ENCODE results near the gene CA12.
"Not testable (repeated sequence)": the region's sequence is repeated elsewhere in the genome, so short reads cannot be mapped to it uniquely, and the experiment has no call there.

Gene CA12

GRCh38 chr15:63335543-63336240 lies 46.0 kb downstream of the CA12 start:
- no peak for DNase-seq (ENCODE audit: low read depth in 3 of 3)

DNA sequence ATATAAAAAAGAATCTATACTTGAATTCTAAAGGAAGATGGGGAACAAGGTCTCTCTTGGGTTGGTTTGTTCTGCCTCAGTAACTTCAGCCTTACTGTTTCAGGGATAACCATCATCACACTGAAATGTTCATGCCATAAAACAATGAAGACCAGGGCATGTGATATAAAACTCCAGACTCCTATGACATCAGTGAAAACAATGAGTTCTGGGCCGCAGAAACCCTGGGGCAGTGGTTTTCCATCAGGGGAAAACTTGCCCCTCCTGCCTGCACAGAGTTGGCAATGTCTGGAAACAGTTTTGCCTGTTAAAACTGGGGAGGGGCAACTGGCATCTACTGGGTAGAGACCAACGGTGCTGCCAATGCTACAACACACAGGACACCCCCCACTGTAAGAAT lies 46.8 kb downstream of the CA12 start:
- no peak for DNase-seq (ENCODE audit: low read depth in 3 of 3)

- DNase-seq (ENCODE audit: low read depth in 3 of 3) = no peak
These were observed 49.1 kb downstream of the CA12 start for GRCh38 chr15:63332367-63333124.

GRCh38 chr15:63331456-63331855 lies 50.2 kb downstream of the CA12 start:
- DNase-seq (ENCODE audit: low read depth in 3 of 3) = no peak

DNA sequence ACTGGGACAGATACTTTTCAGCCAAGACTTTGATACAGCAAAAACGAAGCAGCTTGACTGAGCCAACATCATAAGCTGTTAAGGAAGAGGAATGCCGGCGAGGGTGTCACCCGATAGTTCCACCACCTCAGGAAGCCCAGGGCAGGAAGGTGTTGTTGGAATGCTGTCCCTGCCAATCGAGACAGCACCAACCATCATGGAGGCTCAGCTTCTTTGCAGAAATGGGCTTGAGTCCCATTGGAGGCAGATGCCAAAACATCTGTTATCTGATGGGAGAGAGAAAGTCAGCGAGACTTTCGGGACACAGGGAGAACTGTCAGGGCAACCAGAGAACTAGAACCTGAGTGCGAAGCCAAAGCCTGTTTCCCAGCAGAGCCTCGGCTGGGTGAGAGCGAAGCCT lies 50.7 kb downstream of the CA12 start:
- DNase-seq (ENCODE audit: low read depth in 3 of 3) = no peak

GRCh38 chr15:63329567-63330350 lies 51.9 kb downstream of the CA12 start:
- DNase-seq (ENCODE audit: low read depth in 3 of 3) = no peak

DNA sequence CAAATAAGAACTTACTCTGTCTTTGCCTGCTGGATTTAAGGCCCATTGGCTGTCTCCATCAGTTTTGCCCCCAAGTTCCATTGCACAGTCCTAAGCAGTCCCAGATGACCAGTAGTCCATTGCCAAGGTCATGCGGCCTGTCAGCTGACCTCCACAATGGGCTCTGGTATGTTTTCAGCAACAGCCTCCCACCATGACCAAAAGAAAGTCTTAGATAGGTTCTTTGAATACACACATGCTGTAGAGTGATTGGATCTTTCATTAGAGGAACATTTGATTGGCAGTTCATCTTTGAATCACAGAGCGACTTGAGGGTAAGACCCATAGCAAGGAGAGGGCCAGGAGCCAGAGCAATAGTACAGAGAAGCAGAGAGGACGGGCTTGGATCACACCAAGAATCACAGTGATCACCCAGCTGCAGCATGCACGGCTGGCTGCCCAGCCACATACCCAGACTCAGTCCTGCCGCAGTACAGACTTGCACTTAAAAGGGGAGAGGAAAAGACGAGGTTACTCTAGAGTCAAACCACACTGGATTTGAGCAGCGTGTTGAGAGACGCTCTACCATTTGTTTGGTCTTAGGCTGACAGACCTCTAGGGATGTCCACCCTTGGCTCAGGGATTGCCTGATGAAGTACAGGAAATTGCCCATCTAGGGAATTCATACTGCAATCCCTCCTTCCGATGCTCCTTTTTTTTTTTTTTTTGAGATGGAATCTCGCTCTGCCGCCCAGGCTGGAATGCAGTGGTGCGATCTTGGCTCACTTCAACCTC lies 53.8 kb downstream of the CA12 start:
- DNase-seq (ENCODE audit: low read depth in 3 of 3) = no peak

DNA sequence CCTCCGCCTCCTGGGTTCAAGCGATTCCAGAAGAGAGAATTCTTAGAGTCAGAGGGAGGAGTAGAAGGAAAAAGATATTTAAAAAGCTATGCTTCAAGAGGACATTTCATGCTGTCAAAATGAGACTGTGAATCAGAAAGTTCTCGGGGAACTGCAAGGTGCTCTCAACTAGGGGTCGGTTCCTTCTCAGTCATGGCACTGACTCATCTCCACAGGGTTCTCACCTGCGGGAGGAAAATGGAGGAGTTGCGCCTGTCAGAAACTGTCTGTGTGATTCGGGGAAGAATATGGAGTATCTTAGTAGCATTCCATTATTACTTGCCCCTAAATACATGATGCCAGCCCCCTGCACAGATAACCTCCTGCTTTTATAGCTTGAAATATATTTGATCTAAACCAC lies 56.9 kb downstream of the CA12 start:
- DNase-seq (ENCODE audit: low read depth in 3 of 3) = no peak

DNA sequence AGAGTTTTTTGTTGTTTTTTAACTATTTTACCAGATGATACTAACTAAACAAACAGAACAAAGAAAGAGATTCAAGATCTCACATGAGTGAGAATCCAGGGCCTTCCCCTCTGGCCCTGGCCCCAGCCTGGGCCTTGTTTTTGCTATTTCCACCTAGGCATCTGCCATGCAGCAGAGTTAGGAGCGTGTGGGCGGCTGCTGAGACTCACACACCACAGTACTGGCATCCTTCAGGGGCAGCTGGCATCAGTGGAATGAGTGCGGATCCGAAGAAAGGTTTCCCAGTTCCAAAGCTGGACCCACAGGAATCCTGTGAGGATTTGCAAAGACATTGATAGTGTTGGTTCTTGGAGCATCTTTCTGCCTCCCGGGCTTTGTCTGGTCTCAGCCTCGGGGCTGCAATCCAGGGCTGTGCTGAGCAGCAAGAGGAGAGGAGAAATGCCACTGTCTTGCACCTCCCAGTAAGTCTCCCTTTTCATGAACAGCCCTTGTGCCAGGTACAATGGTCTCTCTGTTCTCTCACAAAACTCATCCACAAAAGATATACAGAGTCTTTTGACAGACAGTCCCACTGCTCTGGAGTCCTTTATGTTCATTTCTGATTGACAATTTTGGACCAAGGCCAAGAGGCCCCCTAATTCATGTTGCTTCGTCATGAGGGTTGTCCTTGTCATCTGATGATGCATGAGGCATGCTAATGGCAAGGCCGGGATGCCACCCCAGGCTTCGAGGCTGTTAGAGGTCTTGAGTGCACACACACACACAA lies 57.7 kb downstream of the CA12 start:
- DNase-seq (ENCODE audit: low read depth in 3 of 3) = no peak

- no peak for DNase-seq (ENCODE audit: low read depth in 3 of 3)
These were observed 59.1 kb downstream of the CA12 start for GRCh38 chr15:63322541-63322940.

DNA sequence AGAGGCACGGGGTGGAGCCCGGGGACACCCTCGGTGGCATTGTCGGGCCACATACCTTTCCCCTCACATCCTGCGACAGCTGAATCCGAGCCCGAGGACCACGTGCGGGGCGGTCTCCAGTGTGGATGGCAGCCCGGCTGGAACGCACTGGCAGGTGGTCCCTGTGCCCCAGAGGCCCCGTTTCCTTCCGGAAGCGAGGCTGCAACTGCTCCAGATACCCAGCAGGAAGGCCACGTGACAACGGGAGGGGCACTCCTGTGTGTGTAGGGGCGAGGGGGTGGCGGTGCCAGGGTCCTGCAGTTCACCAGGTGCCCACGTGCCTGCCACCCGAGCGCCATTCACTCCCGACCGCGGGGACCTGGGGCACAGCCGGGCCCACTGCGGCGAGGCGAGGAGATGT lies 60.2 kb downstream of the CA12 start:
- DNase-seq (ENCODE audit: low read depth in 3 of 3) = no peak

GRCh38 chr15:63320981-63321380 lies 60.7 kb downstream of the CA12 start:
- DNase-seq (ENCODE audit: low read depth in 3 of 3) = not testable (repeated sequence)

GRCh38 chr15:63320446-63320845 lies 61.2 kb downstream of the CA12 start:
- DNase-seq (ENCODE audit: low read depth in 3 of 3) = not testable (repeated sequence)

GRCh38 chr15:63319065-63319464 lies 62.6 kb downstream of the CA12 start:
- no peak for DNase-seq (ENCODE audit: low read depth in 3 of 3)

GRCh38 chr15:63318344-63318743 lies 63.3 kb downstream of the CA12 start:
- no peak for DNase-seq (ENCODE audit: low read depth in 3 of 3)

DNA sequence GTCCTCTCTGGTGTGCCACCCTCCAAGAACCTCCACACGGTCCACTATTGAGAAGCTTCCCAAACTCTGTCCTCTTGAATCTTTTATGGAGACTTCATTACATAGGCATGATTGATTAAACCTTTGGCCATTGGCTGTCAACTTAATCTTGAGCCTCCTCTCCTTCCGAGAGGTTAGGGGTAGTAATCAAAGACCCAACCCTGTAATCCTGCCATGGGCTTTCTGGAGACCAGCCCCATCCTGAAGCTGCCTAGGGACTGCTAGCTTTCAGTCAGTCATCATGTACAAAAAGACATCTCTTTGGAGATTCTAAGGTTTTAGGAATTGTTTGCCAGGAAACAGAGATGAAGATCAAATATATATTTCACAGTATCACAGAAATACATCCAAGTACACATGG lies 67.2 kb downstream of the CA12 start:
- no peak for DNase-seq (ENCODE audit: low read depth in 3 of 3)

DNA sequence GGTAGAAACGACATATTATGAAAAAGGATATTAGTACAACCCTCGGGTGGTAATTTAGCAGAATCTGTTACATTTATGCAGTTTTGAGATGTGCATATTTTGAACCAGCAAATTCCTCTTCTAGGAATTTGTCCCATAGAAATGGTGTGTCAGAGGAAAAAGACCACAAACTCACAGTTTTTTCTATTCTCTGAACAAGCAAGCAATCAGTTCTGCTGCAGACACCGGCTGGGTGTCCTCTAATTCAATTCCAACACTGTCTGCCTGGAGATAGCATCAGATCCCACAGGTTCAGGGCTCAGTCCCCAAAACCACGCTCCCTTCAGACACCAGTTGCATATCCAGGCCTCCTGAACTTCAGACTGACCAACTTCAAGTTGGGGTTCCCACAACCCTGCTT lies 67.8 kb downstream of the CA12 start:
- no peak for DNase-seq (ENCODE audit: low read depth in 3 of 3)

GRCh38 chr15:63312286-63312685 lies 69.4 kb downstream of the CA12 start:
- DNase-seq (ENCODE audit: low read depth in 3 of 3) = no peak

DNA sequence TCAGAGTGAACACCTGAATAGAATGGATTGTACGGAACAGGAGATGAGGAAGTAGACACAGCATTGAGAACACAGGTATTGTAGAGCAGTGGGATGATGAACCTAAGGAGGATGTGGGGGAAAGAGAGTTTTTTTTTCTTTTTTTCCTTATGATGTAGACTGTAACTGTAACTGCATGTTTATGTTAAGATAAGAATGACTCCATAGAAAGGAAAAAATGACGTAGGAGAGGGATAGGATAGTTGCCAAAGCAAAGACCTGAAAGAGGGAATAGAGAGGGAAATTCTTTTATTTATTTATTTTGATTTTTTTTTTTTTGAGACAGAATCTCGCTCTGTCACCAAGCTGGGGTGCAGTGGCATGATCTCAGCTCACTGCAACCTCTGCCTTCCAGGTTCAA lies 71.0 kb downstream of the CA12 start:
- DNase-seq (ENCODE audit: low read depth in 3 of 3) = no peak

GRCh38 chr15:63308947-63309346 lies 72.7 kb downstream of the CA12 start:
- DNase-seq (ENCODE audit: low read depth in 3 of 3) = no peak

DNA sequence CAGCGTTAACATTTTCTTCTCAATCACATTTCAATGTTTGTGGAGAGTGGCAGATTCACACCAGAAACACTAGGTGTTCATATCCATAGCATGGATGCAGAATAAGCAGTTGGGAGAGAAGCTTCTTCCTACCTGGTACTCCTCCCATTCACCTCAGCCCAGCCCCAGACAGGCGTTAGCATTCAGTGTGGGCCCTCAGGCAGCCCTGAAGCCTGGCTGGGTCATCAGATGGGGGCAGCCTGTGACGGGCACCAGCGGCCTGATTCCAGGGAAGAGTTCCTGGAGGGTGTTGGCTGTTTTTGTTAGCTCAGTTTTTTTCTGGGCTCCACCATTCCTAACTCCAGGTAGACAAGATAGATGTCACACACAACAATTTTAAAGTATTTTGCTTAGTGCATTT lies 73.2 kb downstream of the CA12 start:
- DNase-seq (ENCODE audit: low read depth in 3 of 3) = no peak
